AG08395 (cell line): ENCODE data around the gene FGL2.
"Not testable (repeated sequence)": the region's sequence is repeated elsewhere in the genome, so short reads cannot be mapped to it uniquely, and the experiment has no call there.

Source experiments
- DNase-seq: peaks from one replicate; pipeline ENCODE4 v3.0.0; 2012; ENCODE audit warnings: mixed read lengths, low spot score

Gene FGL2, protein sequence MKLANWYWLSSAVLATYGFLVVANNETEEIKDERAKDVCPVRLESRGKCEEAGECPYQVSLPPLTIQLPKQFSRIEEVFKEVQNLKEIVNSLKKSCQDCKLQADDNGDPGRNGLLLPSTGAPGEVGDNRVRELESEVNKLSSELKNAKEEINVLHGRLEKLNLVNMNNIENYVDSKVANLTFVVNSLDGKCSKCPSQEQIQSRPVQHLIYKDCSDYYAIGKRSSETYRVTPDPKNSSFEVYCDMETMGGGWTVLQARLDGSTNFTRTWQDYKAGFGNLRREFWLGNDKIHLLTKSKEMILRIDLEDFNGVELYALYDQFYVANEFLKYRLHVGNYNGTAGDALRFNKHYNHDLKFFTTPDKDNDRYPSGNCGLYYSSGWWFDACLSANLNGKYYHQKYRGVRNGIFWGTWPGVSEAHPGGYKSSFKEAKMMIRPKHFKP

DNA sequence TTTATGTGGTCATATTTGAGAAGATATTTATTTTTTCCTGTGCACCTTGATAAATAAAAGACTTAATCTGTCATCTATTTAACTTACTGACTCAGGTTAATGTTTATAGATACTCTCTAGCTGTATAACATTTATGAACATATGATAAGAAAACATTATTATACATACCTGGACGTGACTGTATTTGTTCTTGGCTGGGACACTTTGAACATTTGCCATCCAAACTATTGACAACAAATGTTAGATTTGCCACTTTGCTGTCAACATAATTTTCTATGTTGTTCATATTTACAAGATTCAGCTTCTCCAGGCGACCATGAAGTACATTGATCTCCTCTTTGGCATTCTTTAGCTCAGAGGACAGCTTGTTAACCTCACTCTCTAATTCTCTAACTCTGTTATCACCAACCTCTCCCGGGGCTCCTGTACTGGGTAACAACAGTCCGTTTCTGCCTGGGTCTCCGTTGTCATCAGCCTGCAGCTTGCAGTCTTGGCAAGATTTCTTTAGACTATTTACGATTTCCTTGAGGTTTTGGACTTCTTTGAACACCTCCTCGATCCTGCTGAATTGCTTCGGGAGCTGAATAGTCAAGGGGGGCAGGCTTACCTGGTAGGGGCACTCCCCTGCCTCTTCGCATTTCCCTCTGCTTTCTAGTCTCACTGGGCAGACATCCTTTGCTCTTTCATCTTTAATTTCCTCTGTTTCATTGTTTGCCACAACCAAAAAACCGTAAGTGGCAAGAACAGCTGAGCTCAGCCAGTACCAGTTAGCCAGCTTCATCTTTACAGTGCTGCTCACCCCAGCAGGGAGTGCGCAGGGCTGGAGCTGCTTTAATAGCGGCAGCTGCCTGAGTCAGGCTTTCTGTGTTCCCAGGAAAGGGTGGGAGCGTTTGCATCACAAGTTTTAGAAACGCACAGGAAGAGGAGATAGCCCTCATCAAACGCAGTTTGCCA lies at the start of gene FGL2:
Gene FGL2 (minus strand): TSS at position 807 of the 954 bp plus-strand sequence. CDS start 26 bp downstream, at position 781.
- peak; percentile 76 for DNase-seq

DNA sequence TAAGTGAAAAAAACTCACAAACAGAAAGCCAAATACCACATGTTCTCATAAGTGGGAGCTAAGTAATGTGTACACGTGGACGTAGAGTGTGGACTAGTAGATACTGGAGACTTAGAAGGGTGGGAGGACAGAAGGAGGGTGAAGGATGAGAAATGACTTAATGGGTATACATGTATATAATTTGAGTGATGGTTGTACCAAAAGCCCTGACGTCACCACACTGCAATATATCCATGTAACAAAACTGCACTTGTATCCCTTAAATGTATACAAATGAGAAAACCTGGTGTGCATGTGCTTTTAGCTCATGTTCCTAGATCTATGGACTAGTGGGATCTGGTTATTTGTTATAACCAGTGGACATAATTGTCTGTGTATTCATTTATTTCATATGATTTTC lies 48.5 kb upstream of the FGL2 start:
- DNase-seq: no peak

DNA sequence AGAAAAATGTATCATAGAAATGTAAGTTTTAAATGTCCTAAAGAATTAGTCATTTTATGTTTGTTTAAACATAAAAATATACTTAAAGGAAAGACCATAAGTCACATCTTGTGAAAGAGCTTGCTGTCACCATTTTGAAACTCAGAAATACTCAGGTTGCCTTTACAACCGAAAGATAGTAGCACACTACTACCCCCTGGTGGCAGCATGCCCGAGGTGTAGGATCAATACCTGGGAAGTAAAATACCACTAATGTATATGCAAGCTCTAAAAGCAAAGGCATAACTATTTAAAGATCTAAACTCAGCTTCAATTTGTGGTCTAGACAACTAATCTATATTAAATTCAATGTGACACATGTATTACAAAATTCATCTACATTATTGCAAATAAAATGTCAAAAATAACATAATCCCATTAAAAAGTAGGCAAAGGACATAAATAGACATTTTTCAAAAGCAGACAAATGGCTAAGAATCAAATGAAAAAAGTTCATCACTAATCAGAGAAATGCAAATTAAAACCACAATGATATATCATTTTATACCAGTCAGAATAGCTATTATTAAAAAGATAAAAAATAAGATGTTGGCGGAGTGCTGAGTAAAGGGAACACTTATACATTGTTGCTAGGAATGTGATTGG lies 47.7 kb upstream of the FGL2 start:
- DNase-seq: peak; percentile 54

DNA sequence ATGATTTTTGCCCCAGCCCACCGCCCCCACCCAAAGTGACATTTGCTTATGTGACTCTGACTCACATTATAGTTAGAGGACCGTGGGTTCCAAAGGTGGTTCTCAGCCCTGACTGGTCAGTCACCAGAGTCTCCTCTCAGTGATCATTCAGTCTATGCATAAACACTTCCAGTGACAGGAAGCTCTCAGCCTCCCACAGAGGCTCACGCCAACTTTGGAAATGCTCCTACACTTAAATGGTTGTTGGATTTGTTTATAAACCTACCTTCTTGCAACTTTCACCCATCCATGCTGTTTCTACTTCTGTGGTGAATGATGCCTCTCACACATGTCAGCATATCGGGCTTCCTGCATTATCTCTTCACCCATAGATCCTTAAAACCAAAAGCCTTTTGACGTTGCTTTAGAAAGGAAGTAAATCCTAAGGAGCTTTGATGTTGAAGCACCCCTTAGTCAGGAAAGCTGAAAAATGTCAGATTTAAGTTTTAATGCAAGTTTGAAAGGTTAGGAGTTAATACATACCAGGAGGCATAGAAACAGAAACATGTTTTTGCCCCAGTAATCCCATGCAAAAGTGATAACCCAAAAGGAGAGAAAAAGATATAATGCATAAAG lies 46.5 kb upstream of the FGL2 start:
- DNase-seq: no peak

DNA sequence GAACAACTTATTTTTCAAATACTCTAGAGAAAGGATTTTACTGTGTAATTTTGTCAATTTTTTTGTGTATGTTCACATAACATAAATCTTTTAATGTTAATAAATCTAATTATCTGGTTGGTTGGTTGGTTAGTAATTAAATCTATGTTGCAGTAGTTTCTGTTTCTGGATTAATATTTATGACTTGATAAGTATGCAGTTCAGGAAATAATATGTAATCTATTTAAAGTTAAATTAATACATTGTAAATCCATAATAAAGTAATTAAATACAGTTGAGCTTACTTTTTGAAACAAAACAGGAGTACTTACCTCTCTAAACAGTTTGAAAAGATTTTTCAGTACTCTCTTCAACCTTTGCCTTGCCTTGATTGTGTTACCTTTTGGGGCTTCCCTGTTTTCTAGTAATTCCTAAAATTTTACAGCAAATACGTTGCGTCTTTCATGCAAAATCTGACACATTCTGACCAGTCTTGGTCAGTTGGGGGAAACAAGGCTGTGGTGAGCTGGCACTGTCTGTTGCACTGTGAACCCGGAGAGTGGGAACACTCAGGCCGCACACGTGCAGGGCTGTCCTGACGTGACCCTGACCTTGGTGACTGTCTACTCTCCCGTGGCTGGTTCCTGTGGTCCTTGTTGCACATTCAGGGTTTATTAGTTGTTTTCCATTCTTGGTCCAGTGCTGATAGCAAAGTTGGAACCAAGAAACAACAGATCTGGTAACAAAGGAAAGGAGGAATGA lies 45.6 kb upstream of the FGL2 start:
- DNase-seq: no peak

DNA sequence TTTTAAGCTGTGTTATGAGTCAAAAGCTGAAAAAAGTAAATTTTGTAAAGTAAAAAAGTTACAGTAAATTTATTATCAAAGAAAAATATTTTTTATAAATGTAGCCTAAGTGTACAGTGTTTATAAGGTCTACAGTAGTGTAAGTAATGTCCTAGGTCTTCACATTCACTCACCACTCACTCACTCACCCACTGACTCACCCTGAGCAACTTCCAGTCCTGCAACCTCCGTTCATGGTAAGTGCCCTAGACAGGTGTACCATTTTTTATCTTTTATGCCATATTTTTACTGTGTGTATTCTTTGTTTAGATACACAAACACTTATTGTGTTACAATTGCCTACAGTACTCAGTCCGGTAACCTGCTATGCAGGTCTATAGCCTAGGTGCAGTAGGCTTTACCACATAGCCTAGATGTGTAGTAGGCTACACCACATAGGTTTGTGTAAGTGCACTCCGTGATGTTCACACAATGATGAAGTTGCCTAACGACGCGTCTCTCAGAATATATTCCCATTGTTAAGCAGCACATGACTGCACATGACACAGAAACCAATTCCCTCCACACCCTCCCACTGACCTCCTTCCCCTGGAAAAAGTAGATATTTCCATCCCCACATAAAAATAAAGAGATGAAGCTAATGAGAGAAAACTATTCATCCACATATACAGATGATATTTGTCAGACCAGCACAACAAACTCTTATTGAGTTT lies 44.8 kb upstream of the FGL2 start:
- no peak for DNase-seq

DNA sequence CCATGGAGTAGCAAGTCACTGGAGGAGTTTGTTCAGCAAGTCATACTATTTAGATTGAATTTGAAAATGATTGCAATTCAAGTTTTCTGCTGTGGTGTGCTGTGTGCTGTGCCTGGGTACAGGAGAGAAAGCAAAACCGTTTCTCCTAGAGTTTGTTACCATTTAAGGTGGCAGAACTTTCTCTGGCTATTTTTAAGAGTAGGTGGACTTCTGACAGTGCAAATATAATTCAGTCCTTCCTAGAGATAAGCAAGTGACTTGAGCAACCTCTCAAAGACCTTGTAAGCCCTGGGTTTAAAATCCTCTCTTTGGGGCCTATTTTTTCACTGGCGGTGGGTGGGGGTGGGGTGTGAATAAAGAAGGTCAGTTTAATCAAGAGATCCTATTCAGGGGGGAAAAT lies 42.9 kb upstream of the FGL2 start:
- no peak for DNase-seq

DNA sequence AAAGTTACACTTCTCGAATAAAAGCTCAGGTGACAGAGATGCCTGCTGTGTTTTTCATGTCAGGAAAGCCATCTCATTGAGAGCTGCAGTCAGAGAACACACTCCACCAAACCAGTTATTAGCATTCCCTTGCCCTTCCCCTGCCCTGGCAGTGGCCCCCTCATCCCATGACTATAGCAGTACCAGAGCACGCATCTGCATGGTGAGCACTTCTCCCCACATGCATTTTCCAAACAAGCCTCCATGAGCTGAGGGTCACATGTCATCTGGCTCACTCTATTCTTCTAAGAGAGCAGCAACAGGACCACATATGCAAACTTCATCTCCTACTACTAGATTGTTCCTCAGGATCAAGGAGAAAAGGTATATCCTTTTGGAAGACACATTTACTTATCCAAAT lies 42.4 kb upstream of the FGL2 start:
- DNase-seq: no peak

DNA sequence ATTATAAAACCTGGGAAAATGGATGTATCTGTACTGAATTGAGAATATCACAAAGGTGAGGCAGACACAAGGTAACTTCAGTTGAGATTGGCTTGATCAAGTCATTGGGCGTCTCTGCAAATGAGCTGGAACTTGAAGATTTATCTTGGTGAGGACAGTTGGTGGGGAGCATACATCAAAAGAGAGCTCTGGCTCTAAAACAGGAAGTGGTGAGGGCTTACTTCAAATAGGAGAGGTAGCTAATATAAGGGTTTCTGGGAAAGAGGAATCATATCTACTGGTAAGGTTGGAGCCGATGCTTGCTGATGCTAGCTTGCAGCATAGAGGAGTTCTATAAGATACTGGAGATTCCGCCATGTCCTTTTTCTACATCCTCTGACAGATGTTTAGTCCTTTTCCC lies 39.9 kb upstream of the FGL2 start:
- no peak for DNase-seq

DNA sequence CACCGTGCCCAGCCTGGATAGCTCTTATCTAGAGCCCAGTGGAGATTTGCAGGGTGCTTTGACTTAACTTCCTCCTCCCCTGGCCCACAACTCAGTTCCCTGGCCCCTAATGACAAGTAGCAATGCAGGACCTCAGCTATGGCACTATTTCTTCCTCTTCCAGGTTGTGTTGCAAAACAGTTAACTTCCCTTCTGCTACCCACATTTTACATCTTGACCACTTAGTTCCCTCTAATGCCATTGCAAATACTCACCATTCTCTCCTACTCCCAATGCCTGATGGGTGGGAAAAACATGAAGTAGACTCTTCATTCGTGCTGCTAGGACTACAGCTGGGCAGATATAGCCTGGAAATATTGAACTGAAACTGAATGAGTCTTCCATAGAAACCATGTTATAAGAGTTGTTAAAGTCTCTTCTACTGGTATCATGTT lies 39.1 kb upstream of the FGL2 start:
- no peak for DNase-seq

DNA sequence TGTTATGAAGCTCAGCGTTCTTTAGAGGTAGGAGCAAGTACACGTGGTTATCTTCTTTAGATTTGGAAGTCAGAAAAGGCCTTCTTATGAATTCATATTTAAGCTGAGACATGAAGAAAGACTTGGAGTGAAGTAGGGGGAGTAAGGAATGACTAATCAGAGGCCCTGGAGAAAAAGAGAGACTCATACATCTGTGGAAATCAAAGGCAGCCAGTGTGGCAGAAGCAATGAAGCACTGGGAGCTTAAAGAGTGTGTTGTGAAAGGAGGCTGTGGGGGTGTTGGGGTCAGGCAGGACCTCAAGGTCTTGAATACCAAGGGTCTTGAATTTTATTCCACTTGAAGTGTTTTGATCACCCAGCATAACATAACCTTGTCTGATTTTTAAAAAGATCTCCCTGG lies 35.7 kb upstream of the FGL2 start:
- DNase-seq: peak; percentile 41

DNA sequence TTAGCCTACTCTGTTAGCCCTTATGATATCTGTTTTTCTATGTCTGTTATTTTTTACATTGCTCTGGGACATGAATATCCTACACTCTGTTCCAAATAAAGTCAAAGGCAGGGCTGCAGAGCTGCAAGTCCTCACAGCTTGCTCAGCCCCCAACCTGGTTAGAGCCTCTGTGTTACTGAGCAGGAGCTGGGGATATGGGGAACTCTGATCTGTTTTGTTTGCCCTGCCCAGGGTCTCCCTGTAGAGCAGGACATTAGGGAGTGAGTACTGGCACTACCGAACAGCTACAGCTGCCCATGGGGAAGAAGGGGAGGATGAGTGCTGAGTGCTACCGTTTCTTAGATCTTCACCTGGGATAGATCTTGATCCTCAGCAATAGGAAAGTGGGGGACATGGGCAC lies 32.8 kb upstream of the FGL2 start:
- DNase-seq: no peak

DNA sequence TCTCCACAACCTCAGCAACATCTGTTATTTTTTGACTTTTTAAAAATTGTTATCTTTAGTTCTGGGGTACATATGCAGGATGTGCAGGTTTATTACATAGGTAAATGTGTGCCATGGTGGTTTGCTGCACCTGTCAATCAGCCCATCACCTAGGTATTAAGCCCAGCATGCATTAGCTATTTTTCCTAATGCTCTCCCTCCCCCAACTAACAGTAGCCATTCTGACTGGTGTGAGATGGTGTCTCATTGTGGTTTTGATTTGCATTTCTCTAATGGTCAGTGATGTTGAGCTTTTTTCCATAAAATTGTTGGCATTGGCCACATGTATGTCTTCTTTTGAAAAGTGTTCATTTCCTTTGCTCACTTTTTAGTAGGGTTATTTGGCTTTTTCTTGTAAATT lies 29.2 kb upstream of the FGL2 start:
- not testable (repeated sequence) for DNase-seq

DNA sequence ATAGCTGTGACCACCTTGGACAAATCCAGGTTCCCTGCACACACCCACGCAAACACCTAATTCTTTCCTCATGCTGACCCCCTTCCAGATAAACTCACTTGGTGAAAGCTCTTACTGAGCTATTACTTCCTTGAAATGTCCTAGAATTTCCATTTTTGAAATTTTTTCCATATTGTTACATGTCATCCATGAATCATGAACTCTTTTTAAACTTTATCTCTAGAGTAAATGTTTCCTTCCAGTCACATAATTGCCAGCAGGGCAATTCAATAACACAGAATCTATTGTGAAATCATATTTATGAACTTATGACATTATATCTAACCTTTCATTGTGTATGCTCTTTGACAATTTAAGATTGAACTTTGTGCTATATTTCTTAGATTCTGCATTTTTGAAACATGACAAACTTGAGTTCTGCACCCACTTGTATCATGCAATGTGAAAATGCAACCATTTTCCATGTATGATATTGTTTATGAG lies 26.8 kb upstream of the FGL2 start:
- DNase-seq: no peak

DNA sequence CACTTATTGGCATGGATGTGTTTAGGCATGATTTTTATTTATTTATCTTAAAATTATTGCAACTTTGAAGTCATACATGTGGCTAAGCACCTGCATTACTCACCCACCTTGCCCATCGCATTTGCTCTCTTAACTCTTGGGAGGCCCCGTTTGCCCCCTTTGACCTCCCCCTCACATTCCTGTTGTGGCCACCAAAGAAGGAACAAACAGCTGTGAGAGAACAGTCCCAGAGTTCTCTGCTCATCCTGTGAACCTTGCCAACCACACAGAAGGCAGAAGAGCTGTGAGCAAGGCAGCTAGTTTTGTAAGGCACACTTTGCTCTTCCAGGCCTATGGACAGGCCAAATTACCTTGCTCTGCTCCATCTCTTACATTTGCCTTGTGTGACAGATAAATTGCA lies 23.6 kb upstream of the FGL2 start:
- DNase-seq: no peak

DNA sequence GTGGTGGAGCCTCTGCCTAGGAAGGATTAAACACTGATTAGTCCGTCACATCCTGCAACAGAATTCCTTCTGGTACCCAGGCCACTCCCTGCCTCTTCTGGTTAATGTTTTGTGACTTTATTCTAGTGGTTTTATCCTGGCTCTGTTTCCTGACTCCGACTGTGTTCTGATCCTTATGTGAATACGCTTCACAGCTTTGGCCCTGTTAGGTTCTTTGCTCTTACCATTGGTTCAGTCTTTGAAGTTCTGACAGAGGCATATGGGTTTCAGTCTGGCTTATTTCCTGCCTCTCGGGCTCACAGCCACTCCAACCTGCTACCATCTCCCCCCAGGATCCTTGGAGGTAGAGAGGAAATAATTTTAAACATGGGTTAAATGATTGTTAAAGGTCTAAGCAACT lies 23.2 kb upstream of the FGL2 start:
- DNase-seq: no peak

DNA sequence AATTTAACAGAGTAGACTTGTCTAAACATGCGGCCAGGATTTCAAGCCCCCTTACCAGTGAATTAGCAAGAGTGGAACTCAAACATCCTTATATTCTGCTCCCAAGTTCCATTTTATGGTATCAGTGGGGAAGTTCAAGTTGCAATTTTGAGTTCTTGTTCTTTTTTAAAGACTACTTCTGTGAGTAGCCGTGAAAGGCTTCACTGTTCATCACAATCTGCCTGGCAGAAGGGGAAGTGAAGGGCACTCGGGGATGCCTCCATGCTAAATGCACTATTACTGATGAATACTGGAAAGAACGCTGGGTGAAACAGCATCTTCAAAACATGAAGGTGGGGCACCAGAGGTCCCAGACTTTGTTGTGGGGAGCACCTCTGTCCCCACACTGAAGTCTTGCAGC lies 22.4 kb upstream of the FGL2 start:
- DNase-seq: no peak

DNA sequence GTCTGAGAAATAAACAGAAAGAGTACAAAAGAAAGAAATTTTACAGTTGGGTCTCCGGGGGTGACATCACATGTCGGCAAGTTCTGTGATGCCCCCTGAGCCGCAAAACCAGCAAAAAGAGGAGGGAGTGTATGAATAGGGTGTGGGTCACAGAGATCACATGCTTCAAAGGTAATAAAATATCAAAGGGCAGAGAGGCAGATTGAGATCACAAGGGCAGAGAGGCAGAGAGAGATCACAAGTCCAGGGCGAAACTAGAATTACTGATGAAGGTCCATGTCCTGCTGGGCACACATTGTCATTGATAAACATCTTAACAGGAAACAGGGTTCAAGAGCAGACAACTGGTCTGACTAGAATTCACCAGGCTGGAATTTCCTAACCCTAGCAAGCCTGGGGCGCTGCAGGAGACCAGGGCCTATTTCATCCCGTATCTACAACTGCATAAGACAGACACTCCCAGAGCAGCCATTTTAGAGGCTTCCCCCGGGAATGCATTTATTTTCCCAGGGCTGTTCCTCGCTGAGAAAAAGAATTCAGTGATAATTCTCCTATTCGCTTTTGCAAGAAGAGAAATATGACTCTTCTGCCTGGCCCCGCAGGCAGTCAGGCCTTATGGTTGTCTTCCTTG lies 20.2 kb upstream of the FGL2 start:
- not testable (repeated sequence) for DNase-seq

DNA sequence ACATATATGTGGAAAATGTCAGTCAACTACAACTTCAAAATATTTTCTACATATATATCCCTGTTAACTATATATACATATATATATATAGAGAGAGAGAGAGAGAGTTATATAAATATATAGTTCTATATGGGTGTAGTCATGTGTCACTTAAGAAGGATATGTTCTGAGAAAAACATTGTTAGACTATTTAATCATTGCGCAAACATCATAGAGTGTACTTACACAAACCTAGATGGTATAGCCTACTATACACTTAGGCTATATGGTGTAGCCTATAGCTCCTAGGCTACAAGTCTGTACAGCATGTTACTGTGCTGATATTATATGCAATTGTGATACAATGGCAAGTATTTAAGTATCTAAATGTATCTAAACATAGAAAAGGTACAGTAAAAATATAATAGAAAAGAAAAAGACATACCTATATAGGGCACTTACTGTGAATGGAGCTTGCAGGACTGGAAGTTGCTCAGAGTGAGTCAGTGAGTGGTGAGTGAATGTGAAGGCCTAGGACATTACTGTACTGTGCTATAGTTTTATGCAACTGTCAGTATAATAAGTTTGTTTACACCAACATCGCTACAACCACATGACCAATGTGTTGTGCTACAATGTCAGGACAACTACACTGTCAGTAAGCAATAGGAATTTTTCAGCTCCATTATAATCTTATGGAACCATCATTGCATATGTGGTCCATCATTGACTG lies 18.0 kb upstream of the FGL2 start:
- DNase-seq: no peak
